Caco-2 (cell line): ENCODE results near the gene SLC16A9. TPM values are rescaled to one million over a fixed set of nuclear protein-coding genes. Genes with fewer than 3 reads are reported as not detected.
A peak's percentile ranks its signal among the peaks of the same experiment; 100 is the strongest.

Source experiments
- BruUV-seq: library from RNA; stranded (reverse); fragments of 400-500 nt; replicated peaks from 2 replicates; lab custom pipeline; 2021; lab: Mats Ljungman, UMichigan
- CTCF ChIA-PET: fragments of 300-600 bp; sonication (Branson Sonifier 250); formaldehyde crosslinking; loops from one replicate; lab custom pipeline; 2022; ENCODE audit warnings: antibody characterized with exemption; lab: Charles Lee
- POLR2A ChIA-PET: fragments of 300-600 bp; sonication (Branson Sonifier 250); formaldehyde crosslinking; loops from one replicate; lab custom pipeline; 2022; ENCODE audit warnings: antibody characterized with exemption; lab: Charles Lee
- DNase-seq, 2 experiments: peaks; one replicate each; pipeline versions ENCODE4 v3.0.0 to v3.0.0-alpha.2; 2020 to 2022
- H3K27me3 ChIP-seq: replicated peaks from 2 replicates; pipeline ENCODE4 v1.6.0; 2011; ENCODE audit warnings: low read length; ENCODE audit not compliant: control insufficient read depth, insufficient read depth
- H3K36me3 ChIP-seq: 2 replicates; pipeline ENCODE4 v1.5.1; 2011; ENCODE audit warnings: low read length; ENCODE audit not compliant: control insufficient read depth, insufficient read depth
- H3K4me1 ChIP-seq: fragments of 250-450 bp; sonication (Bioruptor Pico); 2 replicates; pipeline ENCODE4 v1.5.1; 2020; ENCODE audit warnings: mild to moderate bottlenecking
- H3K4me3 ChIP-seq: 2 replicates; pipeline ENCODE4 v1.5.1; 2011; ENCODE audit warnings: low read depth, mild to moderate bottlenecking, control low read depth, low read length
- H3K9me3 ChIP-seq: fragments of 250-450 bp; sonication (Bioruptor Pico); 2 replicates; pipeline ENCODE4 v1.5.1; 2020; ENCODE audit warnings: mild to moderate bottlenecking, moderate library complexity
- H3K27ac Mint-ChIP-seq: one replicate; pipeline ENCODE4 v1.8.0; 2022; ENCODE audit warnings: mixed read lengths; ENCODE audit not compliant: unreplicated experiment
- H3K27me3 Mint-ChIP-seq: one replicate; pipeline ENCODE4 v1.8.0; 2022; ENCODE audit warnings: mixed read lengths; ENCODE audit not compliant: insufficient read depth, unreplicated experiment
- H3K36me3 Mint-ChIP-seq: one replicate; pipeline ENCODE4 v1.8.0; 2022; ENCODE audit warnings: mild to moderate bottlenecking, mixed read lengths; ENCODE audit not compliant: insufficient read depth, unreplicated experiment
- H3K4me1 Mint-ChIP-seq: one replicate; pipeline ENCODE4 v1.8.0; 2022; ENCODE audit warnings: low read depth, mixed read lengths; ENCODE audit not compliant: unreplicated experiment
- H3K4me3 Mint-ChIP-seq: one replicate; pipeline ENCODE4 v1.8.0; 2022; ENCODE audit warnings: mild to moderate bottlenecking, moderate library complexity, mixed read lengths; ENCODE audit not compliant: unreplicated experiment
- H3K9me3 Mint-ChIP-seq: one replicate; pipeline ENCODE4 v1.8.0; 2022; ENCODE audit warnings: mixed read lengths; ENCODE audit not compliant: unreplicated experiment
- CTCF ChIP-seq, 2 experiments: fragments of 200-600 bp in 1 of 2; IDR thresholded peaks; 1 replicate in 1 of 2; 2 replicates in 1 of 2; pipeline versions ENCODE4 v1.5.1 to v1.8.0; 2011 to 2022; ENCODE audit warnings: antibody characterized with exemption in 1 of 2, control low read depth in 1 of 2, inconsistent platforms in 1 of 2, low read depth in 1 of 2, low read length in 1 of 2, mild to moderate bottlenecking in 1 of 2, moderate library complexity in 1 of 2; ENCODE audit not compliant: insufficient read depth in 1 of 2, severe bottlenecking in 1 of 2, unreplicated experiment in 1 of 2
- intact Hi-C: fragments of 100-400 bp; cut with micrococcal nuclease; formaldehyde crosslinking; loops from one replicate; pipeline ENCODE4 v1.10.0; 2022; ENCODE audit not compliant: unreplicated experiment
- total RNA-seq: library from RNA; stranded (reverse); gene quantifications from 2 replicates; pipeline ENCODE4 v1.2.3, GENCODE V29; 2022

The SLC16A9 gene
- total RNA-seq, 1 experiment from 2014 or later, result 0.45 TPM

- no peaks in the 10 kb centered on the region for H3K36me3 Mint-ChIP-seq
- intact Hi-C loops, result no loop called here
- no peak for TF ChIP-seq CTCF (IDR thresholded peaks at IDR 0.05; ENCODE audit: insufficient read depth in 1 of 2, low read depth in 1 of 2, low read length in 1 of 2, severe bottlenecking in 1 of 2, unreplicated experiment in 1 of 2)
- Histone ChIP-seq H3K4me1 (peaks cover 16% of the 10 kb centered on the region), H3K36me3 (no peaks in the 10 kb centered on the region), H3K4me3 (no peak overlapping the region), H3K9me3 (no peaks in the 10 kb centered on the region), H3K27me3 (no peaks in the 10 kb centered on the region)
- POLR2A ChIA-PET, result no interaction called here
- H3K4me3 Mint-ChIP-seq, result no peak overlapping the region
- DNase-seq, result peak; percentile 63 to 76
- peaks cover 12% of the 10 kb centered on the region for H3K4me1 Mint-ChIP-seq
- peaks cover 9% of the 10 kb centered on the region for H3K9me3 Mint-ChIP-seq
- BruUV-seq, result no TSS peak
- no peaks in the 10 kb centered on the region for H3K27me3 Mint-ChIP-seq
- CTCF ChIA-PET, result interaction anchor here (0.7 to 0.8 kb wide), 2 partner anchors 25 to 40 kb away, joined by 3 read pairs; no protein-coding TSS in a partner anchor
- H3K27ac Mint-ChIP-seq, result peak overlapping the region; percentile 73
These were observed 35.3 kb downstream of the SLC16A9 start for GRCh38 chr10:59674215-59674836.

GRCh38 chr10:59672150-59672875, 37.3 kb downstream of the SLC16A9 start:
- H3K4me1 Mint-ChIP-seq, result peaks cover 12% of the 10 kb centered on the region
- Histone ChIP-seq H3K36me3 (no peaks in the 10 kb centered on the region), H3K4me3 (no peak overlapping the region), H3K4me1 (peaks cover 16% of the 10 kb centered on the region), H3K27me3 (no peaks in the 10 kb centered on the region), H3K9me3 (no peaks in the 10 kb centered on the region)
- CTCF ChIA-PET, result no interaction called here
- H3K9me3 Mint-ChIP-seq, result peaks cover 9% of the 10 kb centered on the region
- peaks cover 3% of the 10 kb centered on the region for H3K27me3 Mint-ChIP-seq
- no peak overlapping the region for H3K27ac Mint-ChIP-seq
- intact Hi-C loops, result no loop called here
- no peaks in the 10 kb centered on the region for H3K36me3 Mint-ChIP-seq
- POLR2A ChIA-PET, result no interaction called here
- DNase-seq, result no peak
- BruUV-seq, result no TSS peak
- H3K4me3 Mint-ChIP-seq, result no peak overlapping the region
- no peak for TF ChIP-seq CTCF (IDR thresholded peaks at IDR 0.05; ENCODE audit: insufficient read depth in 1 of 2, low read depth in 1 of 2, low read length in 1 of 2, severe bottlenecking in 1 of 2, unreplicated experiment in 1 of 2)

- no peak overlapping the region for H3K27ac Mint-ChIP-seq
- Histone ChIP-seq H3K27me3 (no peaks in the 10 kb centered on the region), H3K4me3 (no peak overlapping the region), H3K4me1 (peaks cover 16% of the 10 kb centered on the region), H3K9me3 (peaks cover 6% of the 10 kb centered on the region), H3K36me3 (no peaks in the 10 kb centered on the region)
- H3K36me3 Mint-ChIP-seq, result no peaks in the 10 kb centered on the region
- intact Hi-C loops, result no loop called here
- peaks cover 12% of the 10 kb centered on the region for H3K4me1 Mint-ChIP-seq
- TF ChIP-seq CTCF (IDR thresholded peaks at IDR 0.05; ENCODE audit: insufficient read depth in 1 of 2, low read depth in 1 of 2, low read length in 1 of 2, severe bottlenecking in 1 of 2, unreplicated experiment in 1 of 2), result no peak
- no TSS peak for BruUV-seq
- POLR2A ChIA-PET, result no interaction called here
- H3K9me3 Mint-ChIP-seq, result no peaks in the 10 kb centered on the region
- DNase-seq, result no peak
- H3K27me3 Mint-ChIP-seq, result peaks cover 3% of the 10 kb centered on the region
- no peak overlapping the region for H3K4me3 Mint-ChIP-seq
- CTCF ChIA-PET, result no interaction called here
These were observed 39.4 kb downstream of the SLC16A9 start for GRCh38 chr10:59670269-59670668.
